Measurements from ENCODE around the gene SLC35A2.
A peak's percentile ranks its signal among the peaks of the same experiment; 100 is the strongest.

The SLC35A2 gene

GRCh38 chrX:48917139-48918001 is 5.9 kb upstream of the SLC35A2 start:
- Mint-ChIP-seq H3K27ac (peak overlapping the region; percentile 98 to 99), H3K9me3 (no peaks in the 10 kb centered on the region), H3K4me1 (peaks cover 64% of the 10 kb centered on the region)

DNA sequence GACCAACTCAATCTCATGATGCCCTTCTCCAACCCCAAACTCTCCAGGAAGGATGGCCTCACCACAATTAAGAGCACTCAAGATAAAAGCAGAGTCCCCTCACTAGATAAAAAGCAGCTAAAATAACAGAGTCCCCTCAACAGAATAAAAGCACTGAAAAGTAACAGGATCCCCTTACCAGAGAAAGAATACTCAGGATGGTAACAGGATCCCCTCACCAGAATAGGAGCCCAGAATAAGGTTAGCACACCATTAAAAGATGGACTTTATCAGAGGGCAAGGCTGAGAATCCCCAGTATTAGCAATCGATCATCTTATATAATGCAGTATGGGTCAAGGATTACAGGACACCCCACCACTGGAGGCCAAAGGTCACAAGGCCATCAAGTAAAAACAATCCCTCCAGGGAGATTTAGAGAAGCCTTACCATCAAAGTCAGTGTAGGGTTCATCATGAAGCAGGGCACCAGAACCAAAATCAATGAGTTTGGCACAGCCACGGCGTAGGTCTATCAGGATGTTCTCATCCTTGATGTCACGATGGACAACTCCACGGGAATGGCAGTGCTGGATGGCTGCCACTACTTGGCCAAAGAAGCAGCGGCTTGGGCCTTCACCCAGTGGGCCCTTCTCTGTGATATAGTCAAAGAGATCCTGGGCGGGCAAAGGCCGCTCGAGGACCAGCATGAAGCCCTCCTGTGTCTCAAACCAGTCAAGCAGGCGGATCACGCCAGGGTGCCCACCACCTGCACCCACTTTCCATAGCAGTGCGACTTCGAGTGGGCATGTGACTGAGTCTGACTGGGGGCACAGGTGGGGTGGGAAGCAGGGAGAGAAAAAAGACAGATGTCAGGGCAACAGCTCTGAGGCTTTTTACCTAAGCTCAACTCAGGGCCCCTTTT is 3.4 kb upstream of the SLC35A2 start:
- no peak for DNase-seq
- peaks cover 62% of the 10 kb centered on the region for H3K4me1 Mint-ChIP-seq
- peak overlapping the region; percentile 89 to 97 for H3K27ac Mint-ChIP-seq
- no peaks in the 10 kb centered on the region for H3K9me3 Mint-ChIP-seq
- no peak for ATAC-seq
- H3K27me3 Mint-ChIP-seq, result no peaks in the 10 kb centered on the region
- peak overlapping the region; percentile 91 to 92 for H3K4me3 Mint-ChIP-seq

More at GRCh38 chrX:48917139-48918001, 5.9 kb upstream of the SLC35A2 start:
- ATAC-seq (peak; percentile 56), DNase-seq (peak; percentile 85 to 93)
- H3K27me3 Mint-ChIP-seq, result no peaks in the 10 kb centered on the region
- peak overlapping the region; percentile 91 to 92 for H3K4me3 Mint-ChIP-seq

DNA sequence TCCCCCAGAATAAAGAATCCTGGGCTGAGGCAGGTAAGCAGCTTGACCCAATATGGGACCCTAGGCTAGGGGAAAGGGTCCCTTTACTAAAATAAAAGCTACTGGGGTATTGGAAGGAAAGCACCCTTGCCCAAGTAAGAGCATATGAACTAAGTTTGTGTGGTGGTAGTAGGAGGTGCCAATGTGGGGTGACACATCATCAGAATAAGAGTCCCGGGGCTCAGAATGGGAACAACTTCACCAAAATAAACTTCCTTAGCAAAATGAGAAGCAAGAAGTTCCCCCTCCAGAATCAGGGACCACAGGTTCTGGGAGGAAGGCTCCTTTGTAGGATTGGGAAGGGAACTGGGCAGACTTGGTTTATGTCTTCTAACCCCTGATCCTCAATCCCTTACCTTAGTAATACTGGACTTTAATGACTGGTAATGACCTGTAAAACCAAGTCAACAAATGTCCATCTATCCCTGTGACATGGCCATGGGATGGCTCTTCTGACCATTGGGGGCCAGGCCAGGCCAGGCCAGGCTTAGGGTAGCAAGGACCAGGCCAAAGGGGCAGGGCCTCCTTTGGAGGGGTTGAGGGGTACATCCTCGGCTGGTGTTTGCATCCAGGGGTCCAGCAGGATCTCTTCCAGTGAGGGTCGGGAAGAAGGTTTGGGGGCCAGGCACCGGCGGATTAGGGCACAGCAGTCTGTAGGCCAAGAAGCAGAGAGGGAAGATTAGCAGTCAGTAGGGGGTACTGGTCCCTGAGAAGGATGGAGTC is 2.3 kb upstream of the SLC35A2 start:
- H3K27ac Mint-ChIP-seq, result peak overlapping the region; percentile 89 to 97
- ATAC-seq (no peak), DNase-seq (no peak)
- no peaks in the 10 kb centered on the region for H3K9me3 Mint-ChIP-seq
- peak overlapping the region; percentile 91 to 92 for H3K4me3 Mint-ChIP-seq
- peaks cover 62% of the 10 kb centered on the region for H3K4me1 Mint-ChIP-seq
- no peaks in the 10 kb centered on the region for H3K27me3 Mint-ChIP-seq

DNA sequence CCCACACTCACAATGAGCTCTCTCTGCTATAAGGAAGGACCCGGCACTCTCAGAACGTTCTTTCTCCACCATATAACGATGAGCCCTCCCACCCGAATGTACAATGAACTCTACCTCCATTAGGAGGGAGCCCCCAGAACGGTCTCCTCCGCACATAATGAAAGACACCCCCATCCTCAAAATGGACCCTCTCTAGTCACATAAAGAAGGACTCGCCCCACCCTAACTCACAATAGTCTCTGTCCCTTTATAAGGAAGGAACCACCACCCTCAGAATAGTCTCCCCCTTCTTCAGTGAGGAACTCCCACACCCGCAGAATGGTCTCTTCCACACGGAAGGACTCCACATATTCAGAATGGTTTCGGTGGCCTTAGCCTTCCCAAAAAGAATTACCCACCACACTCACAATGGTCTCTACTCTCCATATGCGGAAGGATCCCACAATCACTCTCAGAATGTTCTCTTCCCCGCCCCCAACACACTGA is 477 bp downstream of the SLC35A2 start:
- Mint-ChIP-seq H3K27me3 (no peaks in the 10 kb centered on the region), H3K4me3 (peak overlapping the region; percentile 91 to 92), H3K27ac (peak overlapping the region; percentile 94), H3K9me3 (no peaks in the 10 kb centered on the region), H3K4me1 (peaks cover 54% of the 10 kb centered on the region)
- DNase-seq, result no peak
- ATAC-seq, result peak; percentile 6

- peak; percentile 3 for ATAC-seq
- Mint-ChIP-seq H3K4me3 (no peak overlapping the region), H3K9me3 (no peaks in the 10 kb centered on the region), H3K27ac (peak overlapping the region in 1 of 2 donors; percentile 94), H3K4me1 (peaks cover 46% of the 10 kb centered on the region), H3K27me3 (no peaks in the 10 kb centered on the region)
- peak in 1 of 2 donors; percentile 28 for DNase-seq
Measured at GRCh38 chrX:48909703-48910294, 1.6 kb downstream of the SLC35A2 start.

DNA sequence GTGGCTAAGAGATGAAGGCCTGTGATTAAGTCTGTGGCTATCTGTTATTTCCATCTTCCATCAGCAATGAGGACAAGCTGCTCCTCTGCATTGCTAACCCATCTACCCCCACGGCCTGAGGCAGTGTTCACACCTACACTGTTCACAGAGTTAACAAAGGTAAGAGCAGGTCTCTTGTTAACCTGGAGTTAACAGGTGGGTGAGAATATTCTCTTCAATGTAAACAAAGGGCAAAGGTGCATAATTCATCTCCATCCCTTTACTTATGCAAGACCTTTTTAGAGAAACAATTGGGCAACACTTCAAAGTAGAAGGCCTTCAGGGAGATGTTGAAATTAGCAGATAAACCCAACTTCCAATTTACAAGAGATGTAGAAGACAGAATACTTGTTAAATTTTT is 2.8 kb downstream of the SLC35A2 start:
- Mint-ChIP-seq H3K27me3 (no peaks in the 10 kb centered on the region), H3K9me3 (no peaks in the 10 kb centered on the region), H3K27ac (peak overlapping the region in 1 of 2 donors; percentile 27), H3K4me3 (no peak overlapping the region), H3K4me1 (peaks cover 34% of the 10 kb centered on the region)
- DNase-seq, result no peak
- ATAC-seq, result no peak

GRCh38 chrX:48905090-48905790 is 6.2 kb downstream of the SLC35A2 start:
- Mint-ChIP-seq H3K27me3 (no peaks in the 10 kb centered on the region), H3K27ac (peak overlapping the region in 1 of 2 donors; percentile 34), H3K4me1 (peaks cover 13% of the 10 kb centered on the region), H3K4me3 (no peak overlapping the region), H3K9me3 (no peaks in the 10 kb centered on the region)
- DNase-seq, result no peak
- no peak for ATAC-seq

DNA sequence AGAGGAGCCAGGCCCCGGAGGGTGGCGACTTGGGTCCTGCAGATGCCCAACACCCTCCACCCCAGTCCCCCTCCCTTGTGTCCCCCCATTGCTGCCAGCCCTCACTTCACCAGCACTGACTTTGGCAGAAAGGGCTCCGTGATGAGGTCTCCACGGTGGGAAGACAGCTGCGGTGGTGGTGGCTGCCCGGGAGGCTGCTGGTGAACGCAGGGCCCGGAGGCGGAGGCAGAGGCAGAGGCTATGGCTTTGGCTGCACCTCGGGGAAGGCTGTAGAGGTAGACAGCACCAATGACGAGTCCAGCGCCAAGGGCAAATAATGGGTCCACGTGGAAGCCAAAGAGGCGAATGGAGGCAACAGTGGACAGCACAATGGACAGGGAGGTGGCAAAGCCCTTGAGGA is 6.8 kb downstream of the SLC35A2 start:
- Mint-ChIP-seq H3K4me3 (no peak overlapping the region), H3K27ac (peak overlapping the region in 1 of 2 donors; percentile 93), H3K4me1 (peaks cover 12% of the 10 kb centered on the region), H3K9me3 (no peaks in the 10 kb centered on the region), H3K27me3 (no peaks in the 10 kb centered on the region)
- no peak for ATAC-seq
- DNase-seq, result no peak

GRCh38 chrX:48904180-48904579 is 7.3 kb downstream of the SLC35A2 start:
- no peak overlapping the region for H3K4me3 Mint-ChIP-seq
- H3K27ac Mint-ChIP-seq, result peak overlapping the region; percentile 25 to 93

GRCh38 chrX:48903290-48903689 is 8.2 kb downstream of the SLC35A2 start:
- ATAC-seq, result no peak
- Mint-ChIP-seq H3K4me3 (no peak overlapping the region), H3K27me3 (no peaks in the 10 kb centered on the region)

More at GRCh38 chrX:48904180-48904579, 7.3 kb downstream of the SLC35A2 start:
- no peaks in the 10 kb centered on the region for H3K27me3 Mint-ChIP-seq
- no peak for ATAC-seq
- no peaks in the 10 kb centered on the region for H3K9me3 Mint-ChIP-seq
- H3K4me1 Mint-ChIP-seq, result peaks cover 12% of the 10 kb centered on the region
- DNase-seq, result no peak

DNA sequence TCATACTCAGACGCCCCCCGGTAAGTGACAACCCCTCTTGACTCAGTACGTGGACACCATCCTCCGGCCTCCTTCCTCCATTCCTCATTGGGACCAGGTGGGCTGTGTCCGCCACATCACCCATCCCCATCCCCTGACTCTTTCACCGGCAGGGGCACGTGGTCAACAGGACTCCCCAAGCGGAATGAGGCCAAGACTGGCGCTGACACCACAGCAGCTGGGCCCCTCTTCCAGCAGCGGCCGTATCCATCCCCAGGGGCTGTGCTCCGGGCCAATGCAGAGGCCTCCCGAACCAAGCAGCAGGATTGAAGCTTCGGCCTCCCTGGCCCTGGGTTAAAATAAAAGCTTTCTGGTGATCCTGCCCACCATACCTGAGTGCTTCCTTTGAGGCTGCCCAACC is 8.7 kb downstream of the SLC35A2 start:
- H3K27ac Mint-ChIP-seq, result no peak overlapping the region
- ATAC-seq, result no peak
- H3K27me3 Mint-ChIP-seq, result no peaks in the 10 kb centered on the region
- no peaks in the 10 kb centered on the region for H3K9me3 Mint-ChIP-seq
- peaks cover 16% of the 10 kb centered on the region for H3K4me1 Mint-ChIP-seq
- no peak overlapping the region for H3K4me3 Mint-ChIP-seq
- no peak for DNase-seq

More at GRCh38 chrX:48903290-48903689, 8.2 kb downstream of the SLC35A2 start:
- Mint-ChIP-seq H3K27ac (peak overlapping the region in 1 of 2 donors; percentile 40), H3K4me1 (peaks cover 15% of the 10 kb centered on the region), H3K9me3 (no peaks in the 10 kb centered on the region)
- no peak for DNase-seq

GRCh38 chrX:48902135-48902534 is 9.3 kb downstream of the SLC35A2 start:
- Mint-ChIP-seq H3K4me1 (peaks cover 16% of the 10 kb centered on the region), H3K4me3 (peak overlapping the region in 1 of 2 donors; percentile 22), H3K27ac (peak overlapping the region in 1 of 2 donors; percentile 65), H3K9me3 (no peaks in the 10 kb centered on the region), H3K27me3 (no peaks in the 10 kb centered on the region)
- ATAC-seq, result no peak
- no peak for DNase-seq

- H3K27me3 Mint-ChIP-seq, result no peaks in the 10 kb centered on the region
- no peaks in the 10 kb centered on the region for H3K9me3 Mint-ChIP-seq
- no peak overlapping the region for H3K4me3 Mint-ChIP-seq
- ATAC-seq (no peak), DNase-seq (no peak)
- H3K27ac Mint-ChIP-seq, result peak overlapping the region in 1 of 2 donors; percentile 67
- H3K4me1 Mint-ChIP-seq, result peaks cover 22% of the 10 kb centered on the region
Measured at GRCh38 chrX:48901069-48901468, 10.4 kb downstream of the SLC35A2 start.

DNA sequence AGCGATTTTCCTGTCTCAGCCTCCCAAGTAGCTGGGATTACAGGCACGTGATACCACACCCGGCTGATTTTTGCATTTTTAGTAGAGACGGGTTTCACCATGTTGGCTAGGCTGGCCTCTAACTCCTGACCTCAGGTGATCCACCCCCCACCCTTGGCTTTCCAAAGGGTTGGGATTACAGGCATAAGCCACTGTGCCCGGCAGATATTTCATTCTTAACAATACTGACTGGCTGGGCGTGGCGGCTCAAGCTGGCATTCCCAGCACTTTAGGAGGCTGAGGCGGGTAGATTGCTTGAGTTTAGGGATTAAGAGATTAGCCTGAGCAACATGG is 12.4 kb downstream of the SLC35A2 start:
- Mint-ChIP-seq H3K27me3 (no peaks in the 10 kb centered on the region), H3K4me1 (peaks cover 30% of the 10 kb centered on the region), H3K27ac (no peak overlapping the region), H3K4me3 (peak overlapping the region; percentile 15 to 52), H3K9me3 (no peaks in the 10 kb centered on the region)
- DNase-seq (no peak), ATAC-seq (no peak)
